Type B pancreatic cell (in vitro differentiated cells): Measurements from ENCODE around the gene BTBD16. TPM values are rescaled to one million over a fixed set of nuclear protein-coding genes. Genes with fewer than 3 reads are reported as not detected.

Experiments
- DNase-seq: peaks from one replicate; pipeline ENCODE4 v3.0.0; 2021; ENCODE audit warnings: mixed read lengths; ENCODE audit not compliant: unreplicated experiment; ENCODE audit errors: extremely low spot score
- H3K27ac Mint-ChIP-seq: 2 replicates; pipeline ENCODE4 v1.8.0; 2021; ENCODE audit warnings: mild to moderate bottlenecking, mixed read lengths
- H3K27me3 Mint-ChIP-seq: 2 replicates; pipeline ENCODE4 v1.8.0; 2021; ENCODE audit warnings: mixed read lengths
- H3K36me3 Mint-ChIP-seq: 2 replicates; pipeline ENCODE4 v1.8.0; 2021; ENCODE audit warnings: mixed read lengths
- H3K4me1 Mint-ChIP-seq: one replicate; pipeline ENCODE4 v1.8.0; 2021; ENCODE audit warnings: mixed read lengths; ENCODE audit not compliant: unreplicated experiment
- H3K4me3 Mint-ChIP-seq: 2 replicates; pipeline ENCODE4 v1.8.0; 2021; ENCODE audit warnings: mild to moderate bottlenecking, mixed read lengths
- H3K9me3 Mint-ChIP-seq: 2 replicates; pipeline ENCODE4 v1.8.0; 2021; ENCODE audit warnings: mixed read lengths
- total RNA-seq: library from RNA; stranded (reverse); gene quantifications from 2 replicates; pipeline ENCODE4 v1.2.1, GENCODE V29; 2021; ENCODE audit warnings: low replicate concordance
- TF ChIP-seq, protein P1 (sequence below): fragments of 200-600 bp; sonication (generic); conservative IDR thresholded peaks from 2 replicates; pipeline ENCODE4 v1.5.0; 2021; ENCODE audit warnings: antibody characterized with exemption, mild to moderate bottlenecking

BTBD16 gene
- total RNA-seq, 1 donor from 2014 or later: 0.46 TPM

GRCh38 chr10:122236690-122237306 is 34.3 kb upstream of the BTBD16 start:
- no peak for DNase-seq
- Mint-ChIP-seq H3K4me1 (peaks cover 44% of the 10 kb centered on the region), H3K9me3 (no peaks in the 10 kb centered on the region), H3K36me3 (peaks cover 36% of the 10 kb centered on the region), H3K27me3 (no peaks in the 10 kb centered on the region), H3K4me3 (no peak overlapping the region), H3K27ac (peak overlapping the region; percentile 53)
- TF ChIP-seq, protein P1, sequence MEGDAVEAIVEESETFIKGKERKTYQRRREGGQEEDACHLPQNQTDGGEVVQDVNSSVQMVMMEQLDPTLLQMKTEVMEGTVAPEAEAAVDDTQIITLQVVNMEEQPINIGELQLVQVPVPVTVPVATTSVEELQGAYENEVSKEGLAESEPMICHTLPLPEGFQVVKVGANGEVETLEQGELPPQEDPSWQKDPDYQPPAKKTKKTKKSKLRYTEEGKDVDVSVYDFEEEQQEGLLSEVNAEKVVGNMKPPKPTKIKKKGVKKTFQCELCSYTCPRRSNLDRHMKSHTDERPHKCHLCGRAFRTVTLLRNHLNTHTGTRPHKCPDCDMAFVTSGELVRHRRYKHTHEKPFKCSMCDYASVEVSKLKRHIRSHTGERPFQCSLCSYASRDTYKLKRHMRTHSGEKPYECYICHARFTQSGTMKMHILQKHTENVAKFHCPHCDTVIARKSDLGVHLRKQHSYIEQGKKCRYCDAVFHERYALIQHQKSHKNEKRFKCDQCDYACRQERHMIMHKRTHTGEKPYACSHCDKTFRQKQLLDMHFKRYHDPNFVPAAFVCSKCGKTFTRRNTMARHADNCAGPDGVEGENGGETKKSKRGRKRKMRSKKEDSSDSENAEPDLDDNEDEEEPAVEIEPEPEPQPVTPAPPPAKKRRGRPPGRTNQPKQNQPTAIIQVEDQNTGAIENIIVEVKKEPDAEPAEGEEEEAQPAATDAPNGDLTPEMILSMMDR: no peak

GRCh38 chr10:122237331-122237990 is 33.6 kb upstream of the BTBD16 start:
- TF ChIP-seq, protein P1: no peak
- peak overlapping the region; percentile 15 for H3K27ac Mint-ChIP-seq
- DNase-seq: no peak
- peaks cover 40% of the 10 kb centered on the region for H3K4me1 Mint-ChIP-seq
- H3K36me3 Mint-ChIP-seq: peaks cover 36% of the 10 kb centered on the region
- no peaks in the 10 kb centered on the region for H3K27me3 Mint-ChIP-seq
- peak overlapping the region; percentile 8 for H3K4me3 Mint-ChIP-seq
- H3K9me3 Mint-ChIP-seq: no peaks in the 10 kb centered on the region

GRCh38 chr10:122239578-122240257 is 31.4 kb upstream of the BTBD16 start:
- no peak overlapping the region for H3K4me3 Mint-ChIP-seq
- no peaks in the 10 kb centered on the region for H3K9me3 Mint-ChIP-seq
- peaks cover 30% of the 10 kb centered on the region for H3K4me1 Mint-ChIP-seq
- H3K27ac Mint-ChIP-seq: no peak overlapping the region
- peaks cover 36% of the 10 kb centered on the region for H3K36me3 Mint-ChIP-seq
- TF ChIP-seq, protein P1: no peak
- DNase-seq: no peak
- no peaks in the 10 kb centered on the region for H3K27me3 Mint-ChIP-seq

- no peaks in the 10 kb centered on the region for H3K9me3 Mint-ChIP-seq
- H3K36me3 Mint-ChIP-seq: peaks cover 41% of the 10 kb centered on the region
- H3K4me3 Mint-ChIP-seq: no peak overlapping the region
These were observed 30.7 kb upstream of the BTBD16 start for GRCh38 chr10:122240401-122240800.

DNA sequence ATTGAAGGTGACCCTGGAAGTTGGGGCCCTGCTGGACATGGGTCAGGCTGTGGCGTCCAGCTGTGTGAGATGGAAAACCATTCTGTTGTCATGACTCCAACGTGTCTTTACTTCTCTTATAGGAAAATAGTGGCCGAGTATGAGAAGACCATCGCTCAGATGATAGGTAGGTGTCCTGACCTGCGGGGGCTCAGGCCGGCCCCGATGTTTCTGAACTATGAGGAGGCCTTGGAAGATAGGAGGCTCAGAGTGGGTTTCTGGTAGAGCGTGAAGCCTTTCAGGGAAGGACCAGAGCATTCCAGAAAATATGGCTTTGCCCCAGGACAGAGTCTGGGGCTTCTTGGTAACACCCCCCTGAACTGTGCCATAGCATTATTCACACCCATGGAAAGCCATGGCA is 29.3 kb upstream of the BTBD16 start:
- H3K4me1 Mint-ChIP-seq: peaks cover 19% of the 10 kb centered on the region
- no peak for DNase-seq
- no peak overlapping the region for H3K27ac Mint-ChIP-seq
- H3K27me3 Mint-ChIP-seq: no peaks in the 10 kb centered on the region
- peaks cover 32% of the 10 kb centered on the region for H3K36me3 Mint-ChIP-seq
- H3K4me3 Mint-ChIP-seq: no peak overlapping the region
- TF ChIP-seq, protein P1: no peak
- H3K9me3 Mint-ChIP-seq: no peaks in the 10 kb centered on the region

More at GRCh38 chr10:122240401-122240800, 30.7 kb upstream of the BTBD16 start:
- H3K27ac Mint-ChIP-seq: no peak overlapping the region
- H3K27me3 Mint-ChIP-seq: no peaks in the 10 kb centered on the region
- no peak for DNase-seq
- TF ChIP-seq, protein P1: no peak
- H3K4me1 Mint-ChIP-seq: peaks cover 33% of the 10 kb centered on the region
